SJSA1 (cell line): ENCODE results near the gene AANAT. TPM values are rescaled to one million over a fixed set of nuclear protein-coding genes. Genes with fewer than 3 reads are reported as not detected.

Experiments used
- DNase-seq, 2 experiments: peaks; one replicate each; pipeline ENCODE4 v3.0.0-alpha.2; 2015 to 2020; ENCODE audit warnings: low spot score in 2 of 2, low read depth in 1 of 2
- H3K27ac ChIP-seq: fragments of 250-450 bp; sonication (Bioruptor Pico); 2 replicates; pipeline ENCODE4 v1.5.1; 2020; ENCODE audit warnings: mild to moderate bottlenecking, moderate library complexity
- H3K27me3 ChIP-seq: fragments of 250-450 bp; sonication (Bioruptor Pico); replicated peaks from 2 replicates; pipeline ENCODE4 v1.5.1; 2020; ENCODE audit warnings: mild to moderate bottlenecking, moderate library complexity
- H3K36me3 ChIP-seq: fragments of 250-450 bp; sonication (Bioruptor Pico); 2 replicates; pipeline ENCODE4 v1.5.1; 2020; ENCODE audit warnings: mild to moderate bottlenecking
- H3K4me1 ChIP-seq: fragments of 250-450 bp; sonication (Bioruptor Pico); replicated peaks from 2 replicates; pipeline ENCODE4 v1.6.1; 2021; ENCODE audit warnings: mild to moderate bottlenecking
- H3K4me3 ChIP-seq: fragments of 250-450 bp; sonication (Bioruptor Pico); 2 replicates; pipeline ENCODE4 v1.5.1; 2020; ENCODE audit warnings: mild to moderate bottlenecking
- H3K9me3 ChIP-seq: fragments of 250-450 bp; sonication (Bioruptor Pico); replicated peaks from 2 replicates; pipeline ENCODE4 v1.5.1; 2020; ENCODE audit warnings: mild to moderate bottlenecking
- total RNA-seq: library from RNA; depleted of rRNA; stranded (reverse); fragments of >200 nt; shearing (Covaris generic); gene quantifications from 2 replicates; pipeline ENCODE4 v1.2.3, GENCODE V29; 2014

AANAT gene
- total RNA-seq, 1 experiment from 2014 or later, result not detected

DNA sequence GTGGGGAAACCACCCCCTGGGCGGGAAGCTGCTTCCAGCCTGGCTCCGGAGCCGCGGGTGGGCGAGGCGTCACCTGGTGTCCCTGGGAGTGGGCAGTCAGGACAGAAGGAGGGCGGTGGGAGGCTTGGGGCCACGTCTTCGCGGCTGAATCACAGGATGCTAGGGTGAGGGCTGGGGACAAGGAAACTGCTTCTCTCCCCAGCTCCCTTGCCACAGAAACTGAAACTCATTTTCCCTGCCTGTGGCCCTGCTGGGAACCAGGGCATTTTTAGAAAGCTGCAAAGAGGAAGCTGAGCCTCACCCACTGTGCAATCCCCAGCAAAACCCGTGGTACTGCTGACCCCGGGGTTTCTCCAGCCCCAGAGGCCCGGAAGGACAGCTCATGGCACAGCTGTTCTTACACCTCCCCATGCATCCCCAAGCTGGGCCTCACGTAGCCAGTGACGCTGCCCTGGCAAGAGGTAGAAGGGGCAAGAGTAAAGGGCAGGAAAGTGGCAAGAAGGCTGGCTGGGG is 25.6 kb downstream of the AANAT start:
- H3K36me3 ChIP-seq, result no peaks in the 10 kb centered on the region
- no peak overlapping the region for H3K4me3 ChIP-seq
- peak overlapping the region; percentile 13; the same call in 1 of the 2 replicates for H3K27ac ChIP-seq
- H3K27me3 ChIP-seq, result no peaks in the 10 kb centered on the region
- peak in 1 of 2 experiments; percentile 39 for DNase-seq
- H3K4me1 ChIP-seq, result peaks cover 22% of the 10 kb centered on the region
- H3K9me3 ChIP-seq, result no peaks in the 10 kb centered on the region

DNA sequence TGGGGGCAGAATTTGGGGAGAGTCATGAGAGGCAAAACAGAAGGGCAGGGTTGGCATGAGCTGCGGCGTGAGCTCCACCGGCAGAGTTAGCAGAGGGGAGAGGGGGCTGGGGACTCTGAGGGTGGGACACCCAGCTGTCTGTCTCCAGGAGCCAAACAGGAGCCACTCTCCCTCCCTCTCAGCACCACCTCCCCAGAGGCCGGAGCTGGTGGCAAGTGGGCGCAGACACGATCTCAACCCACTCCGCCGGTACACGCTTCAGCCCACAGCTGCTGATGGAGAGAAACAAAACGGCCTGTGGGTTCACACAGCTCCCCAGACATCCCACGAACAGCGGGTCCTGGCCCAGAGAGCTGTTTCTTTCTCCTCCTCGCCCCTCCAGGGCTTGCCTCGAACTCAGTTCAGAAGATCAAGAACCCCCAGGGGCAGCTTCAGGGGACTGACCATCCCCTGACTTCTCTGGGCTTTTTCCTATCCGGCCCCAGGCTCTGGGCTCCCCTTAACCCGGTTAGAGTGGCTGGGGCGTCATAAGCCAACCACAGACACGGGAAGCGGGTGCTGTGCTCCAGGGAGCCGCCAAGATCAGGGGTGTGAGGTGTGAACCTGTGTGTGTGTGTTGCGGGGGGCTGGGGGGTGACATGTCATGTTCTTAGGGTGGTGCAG is 26.2 kb downstream of the AANAT start:
- Histone ChIP-seq H3K27me3 (no peaks in the 10 kb centered on the region), H3K27ac (peak overlapping the region; percentile 13; the same call in 1 of the 2 replicates), H3K4me1 (peaks cover 28% of the 10 kb centered on the region), H3K36me3 (no peaks in the 10 kb centered on the region), H3K4me3 (no peak overlapping the region), H3K9me3 (no peaks in the 10 kb centered on the region)
- no peak for DNase-seq

DNA sequence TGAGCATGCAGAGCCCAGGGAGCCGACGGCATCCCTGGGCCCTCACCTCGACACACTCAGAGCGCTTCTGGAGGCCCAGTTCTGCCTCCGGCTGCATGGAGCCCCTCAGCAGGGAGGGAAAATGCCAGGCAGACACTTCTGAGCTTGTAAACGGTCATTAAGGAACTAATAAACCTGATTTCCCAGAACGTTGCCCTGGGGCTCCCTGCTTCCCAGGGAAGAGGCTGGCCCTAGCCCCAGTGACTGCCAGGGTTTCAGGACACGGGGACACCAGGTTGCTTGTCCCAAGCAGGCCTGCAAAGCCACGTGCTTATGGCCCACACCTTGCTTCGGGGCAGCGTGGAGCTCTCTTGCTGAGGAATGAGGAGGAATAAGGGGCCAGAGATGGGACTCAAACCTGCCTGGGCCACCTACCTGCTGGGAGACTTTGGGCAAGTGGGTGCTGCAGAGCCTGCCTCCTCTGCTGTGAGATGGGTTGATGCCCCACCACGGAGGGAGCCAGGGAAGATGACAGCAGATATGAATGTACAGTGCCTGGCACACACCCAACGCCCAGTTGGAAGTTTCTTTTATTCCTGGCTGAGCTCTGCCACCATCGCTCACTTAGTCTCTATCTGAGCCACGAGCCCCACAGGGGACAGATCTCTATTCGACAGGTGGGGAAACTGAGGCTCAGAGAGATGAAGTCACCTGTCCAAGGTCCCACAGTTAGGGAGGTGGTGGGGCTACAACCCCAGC is 28.4 kb downstream of the AANAT start:
- no peaks in the 10 kb centered on the region for H3K9me3 ChIP-seq
- peaks cover 50% of the 10 kb centered on the region for H3K4me1 ChIP-seq

DNA sequence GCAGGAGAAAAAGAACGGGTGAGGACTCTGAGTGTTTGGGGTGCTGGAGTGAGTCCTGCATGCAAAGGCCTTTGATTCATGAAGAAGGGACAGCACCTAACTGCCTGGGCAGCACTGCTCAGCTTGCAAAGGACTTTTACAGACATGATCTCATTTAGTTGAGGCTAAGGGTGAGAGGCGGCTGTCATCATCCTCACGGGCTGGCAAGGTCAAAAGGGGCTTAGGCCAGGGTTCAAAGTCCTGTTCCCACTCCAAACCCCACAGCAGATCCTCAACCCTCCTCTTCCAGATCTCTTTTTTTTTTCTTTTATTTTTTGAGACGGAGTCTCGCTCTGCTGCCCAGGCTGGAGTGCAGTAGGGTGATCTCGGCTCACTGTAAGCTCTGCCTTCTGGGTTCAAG is 29.1 kb downstream of the AANAT start:
- Histone ChIP-seq H3K27ac (no peak overlapping the region), H3K4me3 (no peak overlapping the region), H3K27me3 (no peaks in the 10 kb centered on the region), H3K4me1 (peaks cover 56% of the 10 kb centered on the region), H3K36me3 (no peaks in the 10 kb centered on the region), H3K9me3 (no peaks in the 10 kb centered on the region)
- no peak for DNase-seq

More for the DNA sequence above, 28.4 kb downstream of the AANAT start:
- no peak overlapping the region for H3K4me3 ChIP-seq
- DNase-seq, result no peak
- no peaks in the 10 kb centered on the region for H3K27me3 ChIP-seq
- H3K36me3 ChIP-seq, result no peaks in the 10 kb centered on the region
- H3K27ac ChIP-seq, result no peak overlapping the region

DNA sequence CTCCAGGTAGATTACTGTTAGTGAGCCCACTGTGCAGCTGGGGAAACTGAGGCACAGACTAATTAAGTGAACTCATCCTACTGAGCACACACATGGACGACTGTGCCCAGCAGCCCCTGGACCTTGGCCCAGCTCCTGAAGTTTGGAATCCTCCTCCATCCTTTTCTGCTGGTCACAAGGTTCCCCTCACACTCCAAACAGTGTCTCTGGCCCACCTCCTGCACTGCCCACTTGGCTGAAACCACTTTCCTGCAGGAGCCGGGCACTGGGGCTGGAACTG is 30.2 kb downstream of the AANAT start:
- Histone ChIP-seq H3K27ac (peak overlapping the region; percentile 58; the same call in 1 of the 2 replicates), H3K36me3 (no peaks in the 10 kb centered on the region), H3K4me3 (no peak overlapping the region; the same call in 1 of the 2 replicates), H3K4me1 (peaks cover 60% of the 10 kb centered on the region), H3K27me3 (no peaks in the 10 kb centered on the region), H3K9me3 (no peaks in the 10 kb centered on the region)
- no peak for DNase-seq

DNA sequence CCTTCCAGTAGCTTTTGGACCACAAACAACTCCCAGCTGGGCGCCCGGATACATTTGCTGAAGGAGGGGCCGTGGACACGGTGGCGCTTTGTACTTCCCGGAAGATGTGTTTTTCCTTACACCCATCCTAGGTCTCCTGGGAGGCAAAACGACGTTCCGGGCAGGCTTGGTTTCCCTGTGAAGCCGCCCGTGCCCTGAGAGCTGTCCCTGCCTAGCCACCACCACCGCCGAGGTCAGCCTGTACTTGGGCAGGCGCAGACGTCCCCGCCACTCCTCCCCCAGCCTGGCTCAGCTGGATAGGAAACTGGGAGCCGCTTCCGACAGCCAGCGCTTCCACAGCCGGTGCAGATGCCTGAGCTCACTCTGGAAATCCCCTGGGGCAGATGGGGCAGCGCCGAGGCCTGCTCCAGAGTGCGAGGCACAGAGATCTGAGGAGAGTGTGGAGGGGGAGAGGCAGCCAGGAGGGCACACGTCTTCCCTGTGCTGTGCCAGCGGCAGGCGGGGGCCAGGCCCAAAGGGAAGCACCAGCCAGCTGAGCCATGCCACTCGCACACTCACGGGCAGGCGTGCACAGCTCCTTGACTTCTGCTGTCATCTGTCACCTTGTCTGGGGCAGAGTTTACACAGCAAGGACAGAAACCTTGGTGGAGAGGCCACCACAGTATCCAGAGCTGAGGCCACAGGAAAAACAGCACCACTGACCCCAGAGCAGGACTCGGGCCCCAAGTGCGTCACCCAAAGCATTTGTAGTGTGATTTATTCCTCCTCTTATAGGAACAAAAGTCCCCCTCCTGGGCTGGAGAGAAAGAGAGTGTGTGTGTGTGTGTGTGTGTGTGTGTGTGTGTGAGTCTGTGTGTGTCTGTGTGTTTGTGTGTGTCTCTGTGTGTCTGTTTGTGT is 30.8 kb downstream of the AANAT start:
- no peaks in the 10 kb centered on the region for H3K27me3 ChIP-seq
- peak overlapping the region; percentile 58 for H3K27ac ChIP-seq
- H3K4me1 ChIP-seq, result peaks cover 54% of the 10 kb centered on the region
- no peaks in the 10 kb centered on the region for H3K36me3 ChIP-seq
- H3K4me3 ChIP-seq, result no peak overlapping the region; the same call in 1 of the 2 replicates
- H3K9me3 ChIP-seq, result no peaks in the 10 kb centered on the region
- DNase-seq, result peak; percentile 87 to 96

DNA sequence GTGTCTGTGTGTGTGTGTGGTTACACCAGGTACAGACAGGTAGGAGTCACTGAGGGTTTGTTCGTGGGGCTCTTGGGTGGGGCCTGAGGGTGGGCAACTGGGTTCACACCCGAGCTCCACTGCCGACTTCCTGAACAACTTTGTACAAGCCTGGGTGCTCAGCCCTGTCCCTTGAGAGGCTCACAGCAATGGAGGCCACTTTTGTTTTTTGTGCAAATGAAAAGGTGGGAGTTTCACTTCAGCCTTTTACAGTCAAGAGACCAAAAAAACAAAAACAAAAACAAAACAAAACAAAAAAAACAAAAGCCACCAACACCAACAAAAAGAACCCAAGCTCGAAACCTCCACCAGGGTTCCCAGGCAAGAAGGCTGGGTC is 31.5 kb downstream of the AANAT start:
- H3K9me3 ChIP-seq, result no peaks in the 10 kb centered on the region
- H3K27me3 ChIP-seq, result no peaks in the 10 kb centered on the region
- peak overlapping the region; percentile 58 for H3K27ac ChIP-seq
- H3K36me3 ChIP-seq, result no peaks in the 10 kb centered on the region
- H3K4me1 ChIP-seq, result peaks cover 49% of the 10 kb centered on the region
- DNase-seq, result no peak
- no peak overlapping the region for H3K4me3 ChIP-seq

DNA sequence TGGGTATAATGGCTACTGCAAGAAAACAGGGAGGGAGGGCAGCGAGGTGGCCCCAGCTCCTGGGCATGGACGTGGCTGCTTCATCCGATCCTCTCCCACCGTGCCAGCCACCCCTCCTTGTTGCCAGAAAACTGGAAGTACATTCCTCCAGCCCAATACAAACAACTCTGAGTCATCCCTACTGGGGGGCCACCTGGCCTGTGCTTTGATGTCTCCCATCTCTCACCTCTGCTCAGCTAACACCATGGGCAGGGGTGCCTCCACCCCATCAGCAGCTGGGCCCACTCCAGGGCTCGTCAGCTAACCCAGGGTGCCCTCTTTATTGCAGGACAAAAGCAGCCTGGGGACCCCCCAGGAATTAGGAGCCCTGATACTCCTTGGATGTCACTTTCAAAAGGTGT is 31.9 kb downstream of the AANAT start:
- Histone ChIP-seq H3K27ac (peak overlapping the region; percentile 58; the same call in 1 of the 2 replicates), H3K4me1 (peaks cover 49% of the 10 kb centered on the region), H3K36me3 (no peaks in the 10 kb centered on the region), H3K9me3 (no peaks in the 10 kb centered on the region), H3K4me3 (no peak overlapping the region), H3K27me3 (no peaks in the 10 kb centered on the region)
- peak; percentile 53 to 74 for DNase-seq

DNA sequence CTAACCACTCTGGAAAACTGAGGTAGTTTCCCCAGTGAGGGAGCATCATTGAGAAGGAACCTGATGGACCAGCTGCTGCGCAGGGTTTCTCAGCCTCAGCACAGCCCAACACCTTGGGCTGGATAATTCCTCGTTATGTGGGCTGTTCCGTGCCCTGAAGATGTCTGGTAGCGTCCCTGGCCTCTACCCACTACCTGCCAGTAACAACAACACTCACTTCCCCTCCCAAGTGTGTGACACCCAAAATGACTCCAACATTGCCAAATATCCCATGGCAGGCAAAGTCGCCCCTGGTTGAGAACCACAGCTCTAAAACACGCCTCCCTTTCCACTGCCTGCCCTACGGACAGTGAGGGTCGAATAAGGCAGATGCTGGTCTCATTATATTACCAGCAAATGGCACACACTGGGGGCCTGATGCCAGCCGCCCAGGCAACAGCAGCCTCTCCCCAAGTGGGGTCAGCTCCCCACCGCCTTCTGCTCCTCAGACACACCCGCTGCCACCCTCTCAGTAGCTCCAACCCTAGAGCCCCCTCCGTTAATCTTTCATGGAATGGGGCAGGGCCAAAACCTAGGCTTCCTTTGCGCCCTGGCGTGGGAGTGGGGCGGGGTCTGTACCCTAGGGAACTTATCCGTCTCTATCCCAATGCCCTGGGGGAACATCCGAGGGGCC is 32.8 kb downstream of the AANAT start:
- Histone ChIP-seq H3K4me3 (peak overlapping the region; percentile 57), H3K27ac (no peak overlapping the region), H3K36me3 (no peaks in the 10 kb centered on the region), H3K9me3 (no peaks in the 10 kb centered on the region), H3K27me3 (no peaks in the 10 kb centered on the region), H3K4me1 (peaks cover 49% of the 10 kb centered on the region)
- no peak for DNase-seq

DNA sequence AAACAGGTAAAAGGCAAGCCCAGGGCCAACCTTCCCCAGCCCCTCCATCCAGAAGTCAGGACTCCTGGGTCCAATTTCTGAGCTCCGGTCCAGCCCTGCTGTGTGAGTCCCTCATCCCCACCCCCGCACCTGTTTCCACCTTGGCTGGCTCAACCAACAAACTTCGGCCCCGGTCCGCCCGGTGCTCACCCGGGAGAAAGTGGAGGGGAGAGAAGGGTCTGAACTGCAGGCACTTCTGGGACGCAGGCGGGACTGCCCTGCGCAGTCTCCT is 33.3 kb downstream of the AANAT start:
- H3K27ac ChIP-seq, result no peak overlapping the region
- DNase-seq, result no peak

DNA sequence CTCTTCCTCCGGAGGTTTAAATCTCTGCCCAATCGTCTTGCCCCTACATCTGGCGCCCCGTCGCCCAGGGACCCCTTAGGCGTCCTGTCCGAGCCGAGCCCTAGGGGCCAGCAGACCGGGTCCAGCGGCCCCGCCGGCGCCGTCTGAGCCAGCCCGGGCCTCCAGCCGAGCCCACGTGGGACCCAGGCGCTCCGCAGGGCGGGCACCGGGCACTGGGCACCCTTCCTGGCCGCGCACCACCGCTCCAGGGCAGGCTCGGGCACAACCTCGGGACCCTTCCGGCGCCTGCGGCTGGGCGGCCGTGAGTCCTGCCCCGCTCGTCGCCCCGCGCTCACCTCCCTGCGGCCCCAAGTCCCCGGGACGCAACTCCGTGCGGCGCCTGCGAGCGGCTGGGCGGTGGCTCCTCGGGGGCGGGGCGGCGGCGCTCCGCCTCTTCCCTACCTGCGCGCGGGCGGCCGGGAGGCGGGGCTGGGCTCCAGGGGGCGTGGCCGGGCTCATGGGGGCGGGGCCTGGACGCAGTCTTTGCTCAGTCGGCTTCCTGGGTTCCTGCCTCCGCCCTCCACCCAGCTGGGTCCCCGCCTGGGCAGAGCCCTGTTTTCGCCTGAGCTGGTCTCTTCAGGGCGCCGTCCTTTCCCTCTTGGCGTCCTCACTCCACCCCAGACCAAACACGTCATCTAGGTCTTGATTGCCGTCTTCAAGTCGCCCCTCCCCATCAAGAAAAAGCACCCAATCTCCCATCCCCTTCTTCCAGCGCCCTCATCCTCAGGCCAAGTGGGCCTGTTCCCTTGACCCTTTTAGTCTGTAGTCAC is 33.8 kb downstream of the AANAT start, which contains the start of gene RHBDF2:
TSS of gene RHBDF2 (minus strand) at position 406 of the 809 bp plus-strand sequence. CDS start 19,899 bp downstream, outside the sequence.
- DNase-seq, result peak; percentile 82 to 91
- H3K4me3 ChIP-seq, result peak within 1 kb of the TSS; percentile 57
- H3K9me3 ChIP-seq, result no peaks in the 10 kb centered on the region
- H3K27ac ChIP-seq, result 0 out of 2 replicates have a peak within 1 kb of the TSS, but pooled peaks have one; percentile 5
- peaks cover 49% of the 10 kb centered on the region for H3K4me1 ChIP-seq
- no peaks in the 10 kb centered on the region for H3K36me3 ChIP-seq
- H3K27me3 ChIP-seq, result no peaks in the 10 kb centered on the region

More for the DNA sequence above, 33.3 kb downstream of the AANAT start:
- H3K9me3 ChIP-seq, result no peaks in the 10 kb centered on the region
- H3K4me1 ChIP-seq, result peaks cover 49% of the 10 kb centered on the region
- no peaks in the 10 kb centered on the region for H3K36me3 ChIP-seq
- H3K27me3 ChIP-seq, result no peaks in the 10 kb centered on the region
- peak overlapping the region; percentile 57 for H3K4me3 ChIP-seq

DNA sequence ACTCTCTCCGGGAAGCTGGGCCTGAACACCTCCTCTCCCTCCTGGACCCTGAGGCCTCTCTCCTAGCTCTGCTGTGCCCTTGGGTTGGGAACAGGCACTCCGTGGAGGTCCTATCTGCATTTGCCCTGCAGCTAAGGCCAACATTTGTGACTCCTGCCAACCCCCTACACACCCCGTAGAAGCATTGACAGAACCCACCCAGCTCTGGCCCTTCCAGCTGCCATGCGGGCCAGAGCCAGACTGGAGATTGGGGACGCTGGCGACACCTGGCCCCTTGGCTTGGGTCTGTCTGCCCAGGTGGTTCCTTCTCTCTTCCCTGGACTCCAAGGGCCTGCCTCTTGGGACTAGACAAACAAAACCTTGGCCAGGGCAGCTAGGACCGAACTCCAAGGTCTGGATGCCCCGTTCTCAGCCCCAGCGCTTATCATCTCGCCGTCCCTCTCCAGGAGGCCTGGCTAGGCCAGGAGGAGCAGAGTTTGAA is 34.5 kb downstream of the AANAT start:
- H3K9me3 ChIP-seq, result no peaks in the 10 kb centered on the region
- DNase-seq, result no peak
- peak overlapping the region; percentile 57 for H3K4me3 ChIP-seq
- no peaks in the 10 kb centered on the region for H3K36me3 ChIP-seq
- peaks cover 49% of the 10 kb centered on the region for H3K4me1 ChIP-seq
- H3K27ac ChIP-seq, result 0 out of 2 replicates have a peak overlapping the region, but pooled peaks have one; percentile 5
- no peaks in the 10 kb centered on the region for H3K27me3 ChIP-seq
